Mammary epithelial cell (primary cell): ENCODE data around the gene MCL1.

ENCODE experiments used
- EZH2 ChIP-seq: IDR thresholded peaks from 2 replicates; pipeline ENCODE4 v1.6.1; 2012; ENCODE audit warnings: low read length, inconsistent platforms, borderline replicate concordance
- TF ChIP-seq, protein P1 (sequence below), 2 donors: IDR thresholded peaks in 1 of 2; conservative IDR thresholded peaks in 1 of 2; 2 replicates each; pipeline ENCODE4 v1.5.1; 2011 to 2012; ENCODE audit warnings: inconsistent platforms in 2 of 2, low read length in 2 of 2, mild to moderate bottlenecking in 2 of 2, control low read depth in 1 of 2, low read depth in 1 of 2; ENCODE audit not compliant: insufficient read depth in 1 of 2; ENCODE audit errors: extremely low read depth in 1 of 2

DNA sequence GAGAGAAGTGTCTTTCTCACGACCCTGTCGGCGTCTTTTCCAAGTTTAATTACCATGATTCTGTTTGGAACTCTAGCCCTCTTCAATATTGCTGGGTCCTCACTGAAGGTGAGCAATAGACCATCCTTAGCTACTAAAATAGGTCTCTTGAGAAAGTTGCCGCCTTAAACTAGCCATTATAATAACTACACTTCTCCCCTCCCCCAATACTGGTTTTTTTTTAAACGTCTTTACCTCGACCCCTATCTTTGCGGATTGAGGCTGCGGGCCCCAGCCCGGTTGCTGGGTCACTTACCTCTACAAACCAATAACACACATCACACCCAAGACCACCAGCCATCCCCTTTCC lies 49.3 kb upstream of the MCL1 start:
- TF ChIP-seq, protein P1, sequence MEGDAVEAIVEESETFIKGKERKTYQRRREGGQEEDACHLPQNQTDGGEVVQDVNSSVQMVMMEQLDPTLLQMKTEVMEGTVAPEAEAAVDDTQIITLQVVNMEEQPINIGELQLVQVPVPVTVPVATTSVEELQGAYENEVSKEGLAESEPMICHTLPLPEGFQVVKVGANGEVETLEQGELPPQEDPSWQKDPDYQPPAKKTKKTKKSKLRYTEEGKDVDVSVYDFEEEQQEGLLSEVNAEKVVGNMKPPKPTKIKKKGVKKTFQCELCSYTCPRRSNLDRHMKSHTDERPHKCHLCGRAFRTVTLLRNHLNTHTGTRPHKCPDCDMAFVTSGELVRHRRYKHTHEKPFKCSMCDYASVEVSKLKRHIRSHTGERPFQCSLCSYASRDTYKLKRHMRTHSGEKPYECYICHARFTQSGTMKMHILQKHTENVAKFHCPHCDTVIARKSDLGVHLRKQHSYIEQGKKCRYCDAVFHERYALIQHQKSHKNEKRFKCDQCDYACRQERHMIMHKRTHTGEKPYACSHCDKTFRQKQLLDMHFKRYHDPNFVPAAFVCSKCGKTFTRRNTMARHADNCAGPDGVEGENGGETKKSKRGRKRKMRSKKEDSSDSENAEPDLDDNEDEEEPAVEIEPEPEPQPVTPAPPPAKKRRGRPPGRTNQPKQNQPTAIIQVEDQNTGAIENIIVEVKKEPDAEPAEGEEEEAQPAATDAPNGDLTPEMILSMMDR (conservative IDR thresholded peaks at IDR 0.05 in 1 of 2, IDR thresholded peaks at IDR 0.05 in 1 of 2; ENCODE audit: extremely low read depth in 1 of 2, insufficient read depth in 1 of 2, low read depth in 1 of 2, low read length in 2 of 2) = no peak
- TF ChIP-seq EZH2 = no peak
